ENCODE data around the gene FGG. TPM values are rescaled to one million over a fixed set of nuclear protein-coding genes. Genes with fewer than 3 reads are reported as not detected.
A peak's percentile ranks its signal among the peaks of the same experiment; 100 is the strongest.

The FGG gene
- total and polyA plus RNA-seq, 2 donors (not counting 1 experiment from before 2014, with no cell fraction given) = not detected

GRCh38 chr4:154616287-154616686, 3.8 kb upstream of the FGG start:
- intact Hi-C loops (cut with micrococcal nuclease) = loop anchor here (5.0 kb wide), 2 partner anchors 284 to 761 kb away; partner anchors contain the start of gene MAP9

More at GRCh38 chr4:154616287-154616686, 3.8 kb upstream of the FGG start:
- TF ChIP-seq EZH2 (IDR thresholded peaks at IDR 0.05; ENCODE audit: borderline replicate concordance, insufficient read depth, low read depth, low read length, poor library complexity, severe bottlenecking) = no peak
- no peak for TF ChIP-seq CTCF (IDR thresholded peaks at IDR 0.05)
- H3K9me3 ChIP-seq (ENCODE audit: control extremely low read depth in 1 of 3, control insufficient read depth in 2 of 3, insufficient read depth in 1 of 3, low read length in 2 of 3) = peaks cover 0 to 3% (median 1%) of the 10 kb centered on the region in 3 donors
- DNase-seq (no peak), ATAC-seq (ENCODE audit: low read depth) (no peak)
- Mint-ChIP-seq H3K4me3 (peak overlapping the region; percentile 20), H3K27me3 (peaks cover 11% of the 10 kb centered on the region), H3K9me3 (ENCODE audit: insufficient read depth) (no peaks in the 10 kb centered on the region), H3K27ac (no peak overlapping the region), H3K4me1 (peaks cover 15% of the 10 kb centered on the region)
- peaks cover 11 to 13% of the 10 kb centered on the region in 2 donors for H3K4me1 ChIP-seq (ENCODE audit: control insufficient read depth in 2 of 2, insufficient read depth in 2 of 2, low read length in 2 of 2)
- 73% methylated on average over 2 of the region's 4 CpGs for WGBS (ENCODE audit: insufficient coverage)
- H3K27me3 ChIP-seq (replicated peaks in 1 of 4; ENCODE audit: control extremely low read depth in 1 of 4, control insufficient read depth in 3 of 4, insufficient read depth in 4 of 4, low read length in 3 of 4) = no peaks in the 10 kb centered on the region
- peak overlapping the region; percentile 70 for H2AFZ ChIP-seq (ENCODE audit: insufficient read depth, low read depth, low read length, poor library complexity, severe bottlenecking)
- H4K20me1 ChIP-seq (ENCODE audit: control insufficient read depth, insufficient read depth, low read length, poor library complexity, severe bottlenecking) = no peaks in the 10 kb centered on the region
- H3K79me2 ChIP-seq (ENCODE audit: control insufficient read depth, insufficient read depth, low read length) = no peaks in the 10 kb centered on the region
- no peak overlapping the region for H3K27ac ChIP-seq (ENCODE audit: low read length in 2 of 2)
- H3K9ac ChIP-seq (ENCODE audit: low read length) = peak overlapping the region; percentile 27
- CTCF ChIA-PET = interaction anchor here (0.8 to 13.8 kb wide), 3 partner anchors 10 to 217 kb away, joined by 3 to 357 read pairs (median 3); partner anchors contain the start of genes FGB and PLRG1
- no peaks in the 10 kb centered on the region for H3K36me3 ChIP-seq (replicated peaks in 1 of 2; ENCODE audit: control extremely low read depth in 1 of 2, control insufficient read depth in 1 of 2, extremely low read depth in 1 of 2, insufficient read depth in 2 of 2, low read length in 1 of 2)
- POLR2A ChIA-PET = interaction anchor here (0.7 kb wide), 1 partner anchor 66 kb away, joined by 3 read pairs; the partner anchor contains the start of gene PLRG1
- H3K4me2 ChIP-seq (replicated peaks; ENCODE audit: low read depth, low read length, poor library complexity, severe bottlenecking) = peak overlapping the region; percentile 62
- H3K4me3 ChIP-seq (ENCODE audit: control extremely low read depth in 1 of 5, extremely low read depth in 1 of 5, insufficient read depth in 1 of 5, low read depth in 2 of 5, low read length in 4 of 5) = peak overlapping the region in 1 of 5 experiments; percentile 12

Measured in B cell (primary cell).